Activated naive CD4-positive, alpha-beta T cell treated with anti-CD3 and anti-CD28 coated beads, Interleukin-2, amount 10 ng/mL, durations not matched to agents 5 hours and 36 hours (primary cell): ENCODE data around the gene KCNJ4. TPM values are rescaled to one million over a fixed set of nuclear protein-coding genes. Genes with fewer than 3 reads are reported as not detected.

Experiments used
- total RNA-seq, 2 experiments: library from RNA; stranded (reverse); gene quantifications; one replicate each; pipeline ENCODE4 v1.2.3, GENCODE V29; 2021

KCNJ4 gene
- total RNA-seq, result not detected

DNA sequence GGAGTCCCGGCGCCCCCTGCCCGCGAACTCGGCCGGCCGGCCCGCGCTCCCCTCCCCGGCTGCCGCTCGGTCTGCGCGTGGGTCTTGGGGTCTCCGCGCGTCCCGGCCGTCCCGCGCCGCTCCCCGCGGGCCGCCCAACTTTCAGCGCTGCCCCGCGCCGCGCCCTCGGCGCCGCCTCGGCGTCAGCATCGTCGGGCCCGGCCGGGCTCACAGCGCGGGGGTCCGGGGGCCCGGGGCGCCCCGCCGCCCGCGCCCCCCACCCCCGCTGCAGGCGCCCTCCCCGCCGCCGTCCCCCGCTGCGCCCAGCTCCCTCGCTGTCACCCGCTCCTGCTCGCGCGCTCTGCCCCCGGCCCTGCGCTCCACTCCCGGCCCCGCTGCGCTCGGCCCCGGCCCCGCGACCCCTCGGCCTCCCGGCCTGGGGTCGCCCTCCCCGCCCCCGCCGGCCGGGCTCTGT lies at the start of gene KCNJ4:
TSS of gene KCNJ4 (minus strand) at position 124 of the 454 bp plus-strand sequence. CDS start 27,067 bp downstream, outside the sequence.

GRCh38 chr22:38467904-38468442 lies 13.0 kb upstream of the KCNJ4 start, which contains the start of gene KDELR3:
Gene KDELR3 (plus strand): TSS chr22:38468096. CDS start chr22:38468234, 138 bp downstream.

Other genes starting within 250 kb of the KCNJ4 start
- 10 to 100 TPM; 39.6 to 39.9 TPM for gene TMEM184B, start 182.2 kb downstream of the KCNJ4 start, total RNA-seq
- gene CSNK1E, start 137.8 kb downstream of the KCNJ4 start, total RNA-seq, result 10 to 100 TPM; 75.9 to 76.2 TPM
- under 1 TPM; 0.38 to 0.72 TPM for gene KDELR3, start 12.9 kb upstream of the KCNJ4 start, total RNA-seq
- 100 to 1,000 TPM; 552 to 558 TPM for gene DDX17, start 51.1 kb upstream of the KCNJ4 start, total RNA-seq
- gene DMC1, start 115.0 kb upstream of the KCNJ4 start, total RNA-seq, result 1 to 10 TPM; 8.1 to 9.6 TPM
- under 1 TPM in 1 of 2 experiments, not detected in 1; 0.13 TPM for gene FAM227A, start 201.2 kb upstream of the KCNJ4 start, total RNA-seq
- gene CBY1, start 201.4 kb upstream of the KCNJ4 start, total RNA-seq, result 10 to 100 TPM; 12.6 to 14.1 TPM
- 10 to 100 TPM; 76.7 to 77.6 TPM for gene TOMM22, start 226.8 kb upstream of the KCNJ4 start, total RNA-seq
- 10 to 100 TPM; 66.4 to 71.7 TPM for gene JOSD1, start 245.7 kb upstream of the KCNJ4 start, total RNA-seq